SW 1271 (cell line): Measurements from ENCODE around the gene NTM.
A peak's percentile ranks its signal among the peaks of the same experiment; 100 is the strongest.

Source experiments
- DNase-seq, 2 experiments: peaks; one replicate each; lab custom pipeline; 2025; lab: John Stamatoyannopoulos, UW

NTM gene

GRCh38 chr11:131687291-131688047 is 317.1 kb downstream of the NTM start:
- no peak for DNase-seq

GRCh38 chr11:131688048-131688693 is 317.8 kb downstream of the NTM start:
- DNase-seq, result no peak

GRCh38 chr11:131689049-131689925 is 318.9 kb downstream of the NTM start:
- no peak for DNase-seq

GRCh38 chr11:131690362-131690761 is 319.9 kb downstream of the NTM start:
- DNase-seq, result no peak

- DNase-seq, result no peak
Observed at GRCh38 chr11:131690776-131691175, 320.4 kb downstream of the NTM start.

- no peak for DNase-seq
Observed at GRCh38 chr11:131691181-131692041, 321.0 kb downstream of the NTM start.

GRCh38 chr11:131692151-131692550 is 321.7 kb downstream of the NTM start:
- DNase-seq, result no peak

GRCh38 chr11:131692961-131693360 is 322.5 kb downstream of the NTM start:
- DNase-seq, result no peak

- DNase-seq, result no peak
Observed at GRCh38 chr11:131693756-131694155, 323.3 kb downstream of the NTM start.

- DNase-seq, result peak in 1 of 2 experiments; percentile 29
Observed at GRCh38 chr11:131694526-131695424, 324.4 kb downstream of the NTM start.

GRCh38 chr11:131695889-131696429 is 325.5 kb downstream of the NTM start:
- no peak for DNase-seq

GRCh38 chr11:131696690-131697089 is 326.3 kb downstream of the NTM start:
- DNase-seq, result no peak

GRCh38 chr11:131703311-131703710 is 332.9 kb downstream of the NTM start:
- no peak for DNase-seq

- DNase-seq, result no peak
Observed at GRCh38 chr11:131704682-131705081, 334.3 kb downstream of the NTM start.

- no peak for DNase-seq
Observed at GRCh38 chr11:131710511-131710910, 340.1 kb downstream of the NTM start.

- no peak for DNase-seq
Observed at GRCh38 chr11:131712897-131713296, 342.5 kb downstream of the NTM start.

- no peak for DNase-seq
Observed at GRCh38 chr11:131713529-131714134, 343.2 kb downstream of the NTM start.

GRCh38 chr11:131717616-131718015 is 347.2 kb downstream of the NTM start:
- no peak for DNase-seq

GRCh38 chr11:131723088-131723487 is 352.7 kb downstream of the NTM start:
- DNase-seq, result no peak

GRCh38 chr11:131724436-131724975 is 354.1 kb downstream of the NTM start:
- no peak for DNase-seq
